HG02943 (cell line): ENCODE data around the gene ABHD8.
"Not testable (repeated sequence)": the region's sequence is repeated elsewhere in the genome, so short reads cannot be mapped to it uniquely, and the experiment has no call there.

Experiments used
- ATAC-seq: cut with Tn5 transposase; IDR thresholded peaks from one replicate; pipeline ENCODE4 v1.9.1; 2021; ENCODE audit warnings: mild to moderate bottlenecking, low read depth, moderate library complexity; ENCODE audit not compliant: unreplicated experiment

The ABHD8 gene

DNA sequence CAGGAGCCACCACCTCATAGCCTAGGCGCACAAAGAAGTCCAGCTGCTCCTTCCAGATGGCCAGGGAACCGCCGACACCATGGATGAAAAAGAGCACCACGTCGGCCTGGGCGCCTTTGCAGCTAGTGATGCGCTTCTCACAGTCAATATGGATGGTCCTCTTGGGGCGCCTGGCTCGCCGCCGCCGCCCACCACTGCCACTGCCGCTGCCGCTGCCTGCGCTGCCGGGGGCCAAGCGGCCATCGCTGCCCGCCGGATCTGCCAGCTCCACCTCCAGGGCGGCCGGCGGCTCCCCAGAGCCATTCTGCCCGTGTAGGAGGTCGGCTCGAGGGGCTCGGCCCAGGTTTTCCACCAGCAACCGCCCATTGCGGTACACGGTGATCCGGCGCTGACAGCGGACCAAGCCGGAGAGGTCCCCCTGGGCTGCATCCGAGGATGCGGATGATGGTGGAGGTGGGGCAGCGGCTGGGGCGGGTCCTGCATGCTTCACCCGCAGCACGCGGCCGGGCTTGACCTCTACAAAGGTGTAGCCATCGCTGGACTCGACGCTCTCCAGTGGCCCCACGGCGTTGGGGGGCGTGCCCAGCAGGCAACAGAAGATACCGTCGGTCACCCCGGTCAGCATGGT lies 2.1 kb downstream of the ABHD8 start:
- no peak for ATAC-seq

DNA sequence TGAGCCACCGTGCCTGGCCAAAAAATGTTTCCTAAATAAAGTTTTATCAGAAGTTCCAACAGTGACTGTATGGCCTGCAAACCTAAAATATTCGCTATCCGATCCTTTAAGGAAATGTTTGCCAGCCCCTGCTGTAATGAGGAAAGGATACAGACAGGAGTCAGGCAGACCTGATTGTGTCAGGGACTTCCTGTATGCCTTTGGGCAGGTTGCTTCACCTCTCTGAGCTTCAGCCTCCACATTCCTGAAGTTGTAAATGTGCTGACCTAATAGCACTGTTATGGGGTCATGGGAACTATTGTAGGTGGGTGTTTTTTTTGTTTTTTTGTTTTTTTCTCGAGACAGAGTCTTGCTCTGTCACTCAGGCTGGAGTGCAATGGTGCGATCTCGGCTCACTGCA lies 6.2 kb downstream of the ABHD8 start:
- no peak for ATAC-seq

GRCh38 chr19:17296273-17296672 lies 7.0 kb downstream of the ABHD8 start:
- no peak for ATAC-seq

GRCh38 chr19:17295551-17295950 lies 7.7 kb downstream of the ABHD8 start:
- not testable (repeated sequence) for ATAC-seq

DNA sequence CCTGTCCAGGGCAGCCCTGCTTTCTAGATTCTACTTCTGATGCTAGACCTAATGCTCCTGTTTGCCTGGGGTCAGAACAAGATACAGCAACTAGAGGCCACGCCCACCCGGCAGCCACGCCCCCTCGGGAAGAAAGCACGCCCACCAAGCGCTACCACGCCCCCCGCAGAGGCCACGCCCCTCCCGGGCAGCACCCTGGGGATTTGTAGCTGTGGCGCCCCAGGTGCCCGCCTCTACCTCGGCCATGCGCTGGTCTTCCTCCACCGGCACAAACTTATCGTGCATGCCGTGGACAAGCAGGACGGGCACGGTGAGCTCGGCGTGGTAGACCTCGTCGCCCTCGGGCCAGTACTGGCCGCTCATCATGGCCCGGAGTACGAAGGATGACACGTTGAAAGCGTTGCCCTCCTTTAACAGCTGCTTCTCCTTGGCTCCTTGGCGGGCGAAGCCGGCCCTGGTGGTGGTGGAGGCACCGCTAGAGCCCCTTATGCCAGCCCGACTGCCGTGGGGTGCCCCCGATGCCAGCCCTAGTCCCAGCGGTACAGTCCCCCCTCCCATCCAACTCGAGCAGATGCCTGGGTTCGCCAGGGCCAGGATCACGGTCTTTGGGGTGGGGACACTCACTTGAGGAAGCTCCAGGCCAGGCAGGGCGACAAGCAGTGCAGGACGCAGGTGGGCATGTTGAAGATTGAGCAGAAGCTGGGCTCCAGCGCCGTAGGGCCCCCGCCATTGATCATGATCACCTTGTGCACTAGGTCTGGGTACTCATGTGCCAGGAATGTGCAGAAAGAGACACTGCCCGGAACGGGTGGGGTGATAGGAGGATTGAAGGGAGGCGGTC lies 9.0 kb downstream of the ABHD8 start:
- no peak for ATAC-seq

GRCh38 chr19:17293605-17294004 lies 9.6 kb downstream of the ABHD8 start:
- no peak for ATAC-seq

DNA sequence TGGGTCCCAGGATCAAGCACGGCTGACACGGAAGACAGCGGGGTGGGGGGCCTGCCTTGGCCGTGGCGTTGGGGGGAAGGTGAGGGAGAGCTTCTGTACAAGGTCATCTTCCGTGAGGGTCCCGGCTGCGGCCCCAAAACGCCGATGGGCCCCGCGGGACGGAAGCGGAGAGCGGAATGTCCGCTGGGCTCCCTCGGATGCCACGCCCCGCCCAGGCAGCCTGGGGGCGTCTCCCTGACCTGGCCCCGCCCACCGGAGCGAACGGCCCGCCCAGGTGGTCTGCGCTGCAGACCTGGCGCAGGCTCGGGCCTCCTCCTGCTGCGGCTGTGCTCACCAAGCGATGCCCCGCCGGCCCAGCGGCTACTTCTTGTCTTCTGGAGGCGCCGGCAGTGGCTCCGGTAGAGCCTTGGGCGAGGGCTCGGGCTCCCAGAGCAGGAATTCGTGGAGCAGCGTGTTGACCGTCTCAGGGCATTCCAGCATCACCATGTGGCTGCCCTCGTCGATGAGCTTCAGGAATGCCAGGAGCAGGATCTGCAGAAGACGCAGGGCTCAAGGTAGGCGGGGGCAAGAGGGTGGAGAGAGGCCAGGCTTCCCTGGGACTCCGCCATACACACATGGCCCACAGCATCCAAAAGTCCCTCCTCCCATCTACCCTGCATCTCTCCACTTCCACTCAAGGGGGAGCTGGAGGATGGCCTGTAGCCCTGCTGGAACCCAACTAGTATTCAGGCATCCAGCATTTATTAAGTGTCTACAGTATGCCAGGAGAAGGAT lies 10.7 kb downstream of the ABHD8 start:
- ATAC-seq, result no peak

- ATAC-seq, result no peak
Observed at GRCh38 chr19:17289489-17289888, 13.7 kb downstream of the ABHD8 start.

DNA sequence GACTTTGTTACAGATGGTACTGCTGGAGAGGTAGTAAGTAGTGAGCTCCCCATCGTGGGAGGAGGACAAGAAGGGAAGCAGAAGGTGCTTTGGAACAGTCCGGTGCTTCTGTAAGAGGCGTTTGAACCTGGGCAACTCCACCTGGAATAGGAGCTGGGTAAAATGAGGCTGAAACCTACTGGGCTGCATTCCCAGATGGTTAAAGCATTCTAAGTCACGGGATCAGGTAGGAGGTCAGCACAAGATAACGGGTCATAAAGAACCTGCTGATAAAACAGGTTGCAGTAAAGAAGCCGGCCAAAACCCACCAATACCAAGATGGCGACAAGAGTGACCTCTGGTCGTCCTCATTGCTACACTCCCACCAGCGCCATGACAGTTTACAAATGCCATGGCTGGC lies 16.5 kb downstream of the ABHD8 start:
- no peak for ATAC-seq

- ATAC-seq, result no peak
Observed at GRCh38 chr19:17286263-17286662, 17.0 kb downstream of the ABHD8 start.

DNA sequence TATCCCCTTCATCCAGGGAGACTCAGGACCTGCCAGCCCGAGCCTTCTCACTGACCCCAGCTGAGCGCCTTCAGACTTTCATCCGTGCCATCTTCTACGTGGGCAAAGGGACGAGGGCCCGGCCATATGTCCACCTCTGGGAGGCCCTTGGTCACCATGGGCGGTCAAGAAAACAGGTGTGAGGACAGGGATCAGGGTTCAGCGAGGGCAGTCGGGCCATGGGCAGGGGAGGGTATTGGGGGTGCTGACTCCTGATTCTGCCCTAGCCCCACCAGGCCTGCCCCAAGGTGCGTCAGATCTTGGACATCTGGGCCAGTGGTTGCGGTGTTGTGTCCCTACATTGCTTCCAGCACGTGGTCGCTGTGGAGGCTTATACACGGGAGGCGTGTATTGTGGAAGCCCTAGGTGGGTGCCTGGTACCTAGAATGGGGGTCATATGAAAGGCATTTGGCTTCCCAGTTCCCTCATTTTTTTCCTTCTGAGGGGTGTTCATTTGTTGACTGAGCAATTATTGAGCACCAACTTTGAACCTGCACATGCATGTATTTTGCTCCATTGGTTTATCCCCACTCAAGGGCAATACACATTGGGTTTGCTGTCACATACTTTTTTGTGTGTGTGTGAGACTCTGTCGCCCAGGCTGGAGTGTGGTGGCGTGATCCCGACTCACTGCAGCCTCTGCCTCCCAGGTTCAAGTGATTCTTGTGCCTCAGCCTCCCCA lies 17.6 kb downstream of the ABHD8 start:
- no peak for ATAC-seq

DNA sequence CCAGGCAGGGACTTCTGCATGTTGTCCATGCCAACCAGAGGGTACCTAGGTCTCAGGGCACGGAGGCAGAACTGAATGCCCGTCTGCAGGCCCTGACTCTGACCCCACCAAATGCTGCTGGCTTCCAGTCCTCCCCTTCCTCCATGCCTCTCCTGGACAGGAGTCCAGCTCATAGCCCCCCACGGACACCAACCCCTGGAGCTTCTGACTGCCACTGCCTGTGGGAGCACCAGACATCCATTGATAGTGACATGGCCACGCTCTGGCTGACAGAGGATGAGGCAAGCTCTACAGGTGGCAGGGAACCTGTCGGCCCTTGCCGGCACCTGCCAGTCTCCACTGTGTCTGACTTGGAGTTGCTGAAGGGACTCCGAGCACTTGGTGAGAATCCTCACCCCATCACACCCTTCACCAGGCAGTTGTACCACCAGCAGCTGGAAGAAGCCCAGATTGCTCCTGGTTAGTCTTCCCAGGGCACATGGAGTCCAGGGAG lies 19.7 kb downstream of the ABHD8 start:
- ATAC-seq, result no peak

- ATAC-seq, result no peak
Observed at GRCh38 chr19:17282488-17283125, 20.6 kb downstream of the ABHD8 start.

- ATAC-seq, result no peak
Observed at GRCh38 chr19:17281391-17282304, 21.6 kb downstream of the ABHD8 start, which contains the start of gene ANKLE1. TSS of gene ANKLE1 (plus strand) at chr19:17281901. CDS start at chr19:17281921, 20 bp downstream.

- ATAC-seq, result no peak
Observed at GRCh38 chr19:17279436-17279835, 23.8 kb downstream of the ABHD8 start.

DNA sequence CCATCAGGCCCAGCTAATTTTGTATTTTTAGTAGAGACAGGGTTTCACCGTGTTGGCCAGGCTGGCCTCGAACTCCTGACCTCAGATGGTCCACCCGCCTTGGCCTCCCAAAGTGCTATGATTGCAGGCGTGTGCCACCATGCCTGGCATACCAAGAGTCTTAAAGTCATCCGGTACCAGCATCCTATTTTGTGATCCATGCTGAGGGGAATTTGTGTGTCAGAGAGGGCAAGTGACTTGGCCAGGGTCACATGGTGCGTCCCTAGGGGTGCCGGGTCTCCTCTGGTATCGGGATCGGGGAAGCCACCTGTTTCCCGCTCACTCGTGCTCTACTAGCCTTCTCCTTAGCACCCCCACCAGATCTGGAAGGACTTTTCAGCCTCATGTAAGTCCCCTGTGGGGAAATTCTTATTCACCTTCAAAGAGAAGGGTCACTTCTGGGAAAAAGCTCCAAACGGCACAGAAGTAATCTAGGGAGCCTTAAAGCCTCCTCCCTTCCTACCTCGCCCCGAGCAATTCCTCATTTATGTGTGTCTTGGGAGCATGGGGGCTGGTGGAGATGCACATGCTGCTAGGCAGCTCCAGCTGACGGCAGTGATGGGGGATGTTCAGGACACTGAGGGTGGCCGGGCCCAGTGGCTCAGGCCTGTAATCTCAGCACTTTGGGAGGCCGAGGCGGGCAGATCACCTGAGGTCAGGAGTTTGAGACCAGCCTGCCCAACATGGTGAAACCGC lies 27.6 kb downstream of the ABHD8 start:
- no peak for ATAC-seq

DNA sequence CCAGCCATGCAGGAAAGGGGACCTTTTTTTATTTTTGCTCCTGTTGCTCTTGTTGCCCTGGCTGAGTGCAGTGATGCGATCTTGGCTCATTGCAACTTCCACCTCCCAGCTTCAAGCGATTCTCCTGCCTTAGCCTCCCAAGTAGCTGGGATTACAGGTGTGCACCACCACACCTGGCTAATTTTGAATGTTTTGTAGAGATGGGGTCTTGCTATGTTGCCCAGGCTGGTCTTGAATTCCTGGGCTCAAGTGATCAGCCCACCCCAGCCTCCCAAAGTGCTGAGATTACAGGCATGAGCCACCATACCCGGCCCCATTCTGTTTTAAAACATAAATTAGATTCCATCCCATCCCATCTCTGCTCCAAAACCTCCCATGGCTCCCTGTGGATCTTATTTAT lies 28.3 kb downstream of the ABHD8 start:
- ATAC-seq, result not testable (repeated sequence)

DNA sequence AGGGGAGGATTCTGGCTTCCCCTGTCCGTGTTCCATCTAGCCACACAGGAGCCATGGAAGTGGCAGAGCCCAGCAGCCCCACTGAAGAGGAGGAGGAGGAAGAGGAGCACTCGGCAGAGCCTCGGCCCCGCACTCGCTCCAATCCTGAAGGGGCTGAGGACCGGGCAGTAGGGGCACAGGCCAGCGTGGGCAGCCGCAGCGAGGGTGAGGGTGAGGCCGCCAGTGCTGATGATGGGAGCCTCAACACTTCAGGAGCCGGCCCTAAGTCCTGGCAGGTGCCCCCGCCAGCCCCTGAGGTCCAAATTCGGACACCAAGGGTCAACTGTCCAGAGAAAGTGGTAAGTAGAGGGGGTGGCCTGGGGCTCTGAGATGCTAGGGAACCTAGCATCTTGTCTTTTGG lies 34.5 kb downstream of the ABHD8 start:
- no peak for ATAC-seq
